MM.1S (cell line): Measurements from ENCODE around the gene GPR3.

Experiments used
- CTCF ChIP-seq: fragments of 300-600 bp; sonication (generic); IDR thresholded peaks from 2 replicates; pipeline ENCODE4 v1.5.1; 2016; ENCODE audit warnings: antibody characterized with exemption, low read length, mixed read lengths
- EZH2phosphoT487 ChIP-seq: fragments of 300-600 bp; sonication (generic); IDR thresholded peaks from 2 replicates; pipeline ENCODE4 v1.6.1; 2018; ENCODE audit warnings: antibody characterized with exemption, low read length

GRCh38 chr1:27357281-27358037, 35.0 kb upstream of the GPR3 start:
- TF ChIP-seq CTCF (peak; percentile 94), EZH2phosphoT487 (no peak)
